ENCODE measurements around the gene ACE.

ACE gene

GRCh38 chr17:63517825-63518534 is 41.1 kb downstream of the ACE start:
- no peak for DNase-seq

- no peak for DNase-seq
These were observed 42.4 kb downstream of the ACE start for GRCh38 chr17:63519116-63519881.

DNA sequence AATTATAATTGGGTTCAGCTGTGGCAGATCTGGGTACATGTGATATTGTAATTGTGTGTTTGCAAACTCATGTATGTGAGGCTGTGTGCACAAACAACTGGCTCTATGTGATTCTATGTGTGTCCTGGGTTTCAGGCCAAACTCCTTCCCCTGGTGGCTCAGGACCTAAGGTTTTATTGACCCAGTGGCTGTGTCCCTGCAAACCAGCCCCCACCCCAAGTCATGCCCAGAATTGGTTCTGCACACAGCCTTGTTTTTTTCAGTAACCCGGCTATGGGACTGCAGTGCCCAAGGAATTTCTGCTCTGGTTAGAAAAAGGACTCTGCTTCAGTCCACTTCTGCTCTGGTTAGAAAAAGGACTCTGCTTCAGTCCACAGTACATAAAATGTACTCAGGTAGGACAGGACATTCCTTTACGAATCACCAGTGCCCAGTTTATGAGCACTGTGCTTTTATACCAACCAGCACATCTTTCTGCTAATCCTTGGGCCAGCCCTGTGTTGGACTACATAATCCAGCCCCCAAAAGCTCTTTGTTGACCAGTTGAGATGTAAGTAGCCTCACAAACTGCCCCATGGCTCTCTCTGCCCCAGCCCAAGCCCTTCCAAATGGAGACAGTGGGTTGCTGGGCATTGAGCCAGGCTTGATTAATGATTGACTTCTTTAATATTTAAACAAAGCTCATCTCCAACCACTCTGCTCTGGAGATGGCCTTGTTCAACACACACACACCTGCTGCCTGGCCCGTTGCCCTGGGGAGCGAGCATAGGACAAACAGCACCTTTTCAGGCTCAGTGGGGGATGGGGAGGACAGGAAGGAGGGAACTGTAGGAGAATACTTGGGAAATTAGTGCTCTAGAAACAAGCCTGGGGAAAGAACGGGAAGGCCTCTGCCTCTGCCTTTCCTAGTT is 43.4 kb downstream of the ACE start:
- DNase-seq: no peak

- DNase-seq: no peak
These were observed 46.5 kb downstream of the ACE start, which contains the start of gene KCNH6 for GRCh38 chr17:63523253-63523855. Gene KCNH6, plus strand, starts transcription at chr17:63523358. Its CDS starts 56 bp downstream, at chr17:63523414.

DNA sequence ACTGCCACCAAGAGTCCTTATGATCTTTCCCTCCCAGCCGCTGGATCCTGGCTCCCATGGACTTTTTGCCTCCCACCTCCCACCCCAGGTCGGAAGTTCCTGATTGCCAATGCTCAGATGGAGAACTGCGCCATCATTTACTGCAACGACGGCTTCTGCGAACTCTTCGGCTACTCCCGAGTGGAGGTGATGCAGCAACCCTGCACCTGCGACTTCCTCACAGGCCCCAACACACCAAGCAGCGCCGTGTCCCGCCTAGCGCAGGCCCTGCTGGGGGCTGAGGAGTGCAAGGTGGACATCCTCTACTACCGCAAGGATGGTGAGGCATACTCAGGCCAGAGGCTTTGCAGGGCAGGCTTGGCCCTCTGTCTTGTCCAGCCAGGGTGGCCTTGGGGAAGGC is 47.2 kb downstream of the ACE start:
- no peak for DNase-seq

DNA sequence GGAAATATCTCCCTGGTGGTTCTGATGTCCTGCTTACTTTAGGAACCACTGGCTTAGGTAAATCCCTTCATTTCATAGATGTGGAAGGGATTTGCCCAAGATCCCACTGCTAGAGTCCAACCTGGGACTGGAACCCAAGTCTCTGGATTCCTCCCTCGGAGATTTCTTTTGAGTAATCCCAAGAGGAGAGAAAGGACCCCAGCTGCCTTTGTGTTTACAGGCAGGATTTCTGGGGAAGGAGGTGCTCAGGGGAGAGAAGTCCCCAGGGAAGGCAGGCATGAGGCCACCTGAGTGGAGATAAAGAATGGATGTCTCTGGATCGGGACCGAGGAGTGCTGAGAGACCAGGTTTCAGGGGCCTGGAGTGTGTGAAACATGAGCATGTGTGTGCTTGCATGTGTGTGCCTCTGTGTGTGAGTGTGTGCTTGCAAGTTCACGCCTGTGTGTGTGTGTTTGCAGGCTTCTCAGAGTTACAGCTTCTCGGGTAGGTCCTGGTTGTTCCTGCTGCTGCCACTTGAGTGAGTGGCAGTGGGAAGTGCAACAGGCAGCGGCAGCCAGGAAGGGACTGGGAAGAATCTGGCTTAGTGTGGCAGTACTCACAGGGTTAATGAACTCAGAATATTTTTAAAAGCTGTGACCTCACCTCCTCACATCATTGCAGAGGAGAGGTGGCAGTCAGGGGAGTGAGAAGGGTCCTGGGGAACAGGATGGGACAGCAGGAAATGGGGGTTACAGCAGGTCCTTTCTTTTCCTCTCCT is 48.5 kb downstream of the ACE start:
- DNase-seq: no peak

DNA sequence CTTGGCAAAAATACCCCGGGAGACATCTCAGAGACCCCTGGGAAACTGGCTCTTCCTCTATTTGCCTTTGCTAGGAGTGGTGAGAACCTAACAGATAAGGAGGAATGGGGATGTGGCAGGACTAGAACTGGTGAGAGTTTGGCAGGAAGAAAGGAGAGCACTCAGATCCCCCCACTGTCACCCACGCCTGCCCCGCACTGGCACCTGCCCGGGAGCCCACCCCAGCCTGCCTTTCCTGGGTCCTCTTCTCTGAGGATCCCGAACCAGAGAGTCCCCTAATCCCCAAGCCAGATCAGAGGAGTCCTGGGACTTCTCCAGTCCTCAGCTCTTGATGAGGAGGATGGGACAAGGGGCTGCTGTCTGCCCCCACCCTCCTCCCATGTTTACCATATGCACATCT is 50.0 kb downstream of the ACE start:
- DNase-seq: no peak

DNA sequence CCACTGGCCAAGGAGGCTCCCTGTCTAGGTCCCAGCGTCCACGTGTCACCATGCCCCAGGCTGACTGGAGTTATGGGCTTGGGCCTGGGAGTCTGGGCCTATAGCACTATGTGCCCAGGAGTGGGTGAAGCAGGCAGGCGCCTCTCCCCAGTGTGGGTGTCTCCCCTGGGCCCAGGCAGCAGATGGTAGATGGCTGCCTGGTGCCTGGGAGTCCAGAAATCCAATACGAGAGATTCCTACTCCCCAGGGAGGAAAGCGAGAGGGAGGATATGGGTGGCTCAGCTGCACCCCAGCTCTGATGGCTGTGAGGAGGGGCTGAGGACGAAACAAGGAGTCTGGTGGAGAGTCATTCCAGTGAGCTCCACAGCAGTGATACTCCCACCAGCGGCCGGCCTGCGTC is 51.3 kb downstream of the ACE start:
- DNase-seq: no peak

GRCh38 chr17:63529711-63530556 is 53.1 kb downstream of the ACE start:
- DNase-seq: no peak

DNA sequence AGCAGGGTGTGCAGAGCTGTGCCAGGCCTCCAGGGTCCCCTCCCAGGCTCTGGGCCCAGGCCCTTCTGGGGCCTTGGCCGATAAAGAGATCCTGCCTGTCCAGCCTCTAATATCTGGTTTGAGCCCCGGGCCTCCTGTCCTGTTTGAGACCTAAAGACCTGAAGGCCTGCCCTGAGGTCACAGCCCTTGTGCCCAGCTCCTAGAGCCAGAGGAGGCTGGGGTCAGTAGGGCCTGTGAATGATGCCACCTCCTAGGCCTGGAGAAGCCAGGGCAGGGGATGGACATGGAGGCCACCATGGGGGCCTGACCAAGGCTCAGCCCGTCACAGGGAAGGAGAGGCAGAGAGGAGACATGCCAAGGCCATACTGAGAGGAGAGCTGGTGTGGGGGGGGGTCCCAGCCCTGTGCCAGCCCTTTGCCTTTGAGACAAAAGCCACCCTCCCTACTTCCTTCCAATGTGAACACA is 53.7 kb downstream of the ACE start:
- DNase-seq: no peak

DNA sequence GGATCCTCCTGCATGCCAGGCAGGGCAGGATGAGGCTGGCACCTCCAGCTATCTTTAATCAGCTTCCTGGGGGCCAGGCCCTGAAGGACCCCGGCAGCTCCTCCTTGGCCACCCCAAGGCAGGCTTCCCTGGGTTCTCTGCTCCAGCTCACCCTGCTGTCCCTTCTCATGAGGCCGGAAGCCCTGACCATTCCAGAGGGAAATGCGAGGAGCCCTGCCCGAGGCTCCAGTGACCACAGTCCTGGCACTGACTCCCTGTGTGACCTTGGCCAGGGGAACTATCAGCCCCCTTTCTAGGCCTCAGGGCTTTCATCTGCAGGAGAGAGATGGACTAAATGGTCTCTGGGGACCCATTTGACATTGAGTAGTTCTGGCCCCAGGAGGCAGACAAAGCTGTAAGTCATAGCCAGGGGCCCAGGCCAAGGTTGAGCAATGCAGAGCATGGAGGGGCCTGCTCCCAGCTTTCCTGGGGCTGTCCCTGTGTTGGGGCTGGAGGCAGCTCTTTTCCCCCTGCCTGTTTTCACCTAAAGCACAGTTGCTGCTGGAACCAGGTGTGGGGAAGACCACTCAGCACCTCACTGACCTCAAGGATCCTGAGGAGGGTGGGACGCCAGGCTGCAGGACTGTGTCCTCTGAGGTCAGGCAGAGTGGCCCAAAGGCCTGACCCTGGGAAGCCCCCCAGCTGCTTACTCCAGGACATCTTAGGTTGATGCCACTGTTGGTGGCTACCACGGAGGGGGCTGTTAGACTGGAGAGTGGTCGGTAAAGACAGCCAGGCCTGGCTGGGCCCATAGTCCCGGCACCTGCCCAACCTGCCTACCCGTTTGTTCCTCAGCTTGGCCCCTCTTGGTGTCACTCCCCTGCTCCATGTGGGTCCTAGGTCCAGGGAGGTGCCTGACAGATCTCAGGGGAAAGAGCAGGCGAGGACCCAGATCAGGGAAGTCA is 54.4 kb downstream of the ACE start:
- no peak for DNase-seq

DNA sequence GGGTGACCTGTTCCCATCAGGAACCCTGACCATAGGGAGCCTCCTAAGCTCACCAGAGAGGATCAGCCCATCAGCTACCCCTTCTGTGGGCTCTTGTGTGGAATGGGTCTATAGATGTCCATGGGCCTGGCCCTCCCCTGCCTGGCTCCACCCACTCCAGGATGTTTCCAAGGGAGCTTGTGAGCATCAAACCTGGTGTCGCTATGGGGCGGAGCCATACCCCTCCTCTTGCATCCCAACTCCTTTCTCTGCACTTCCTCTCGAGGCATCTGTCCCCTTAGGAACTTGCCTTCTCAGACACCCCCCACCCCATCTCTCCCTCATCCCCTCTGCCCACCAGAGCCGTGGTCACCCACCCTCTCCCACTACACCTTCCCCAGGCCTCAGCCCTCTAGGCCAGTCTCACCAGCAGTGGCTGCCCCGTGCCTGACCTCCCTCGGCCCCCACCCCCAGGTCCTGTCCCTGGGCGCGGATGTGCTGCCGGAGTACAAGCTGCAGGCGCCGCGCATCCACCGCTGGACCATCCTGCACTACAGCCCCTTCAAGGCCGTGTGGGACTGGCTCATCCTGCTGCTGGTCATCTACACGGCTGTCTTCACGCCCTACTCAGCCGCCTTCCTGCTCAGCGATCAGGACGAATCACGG is 56.7 kb downstream of the ACE start:
- no peak for DNase-seq

DNA sequence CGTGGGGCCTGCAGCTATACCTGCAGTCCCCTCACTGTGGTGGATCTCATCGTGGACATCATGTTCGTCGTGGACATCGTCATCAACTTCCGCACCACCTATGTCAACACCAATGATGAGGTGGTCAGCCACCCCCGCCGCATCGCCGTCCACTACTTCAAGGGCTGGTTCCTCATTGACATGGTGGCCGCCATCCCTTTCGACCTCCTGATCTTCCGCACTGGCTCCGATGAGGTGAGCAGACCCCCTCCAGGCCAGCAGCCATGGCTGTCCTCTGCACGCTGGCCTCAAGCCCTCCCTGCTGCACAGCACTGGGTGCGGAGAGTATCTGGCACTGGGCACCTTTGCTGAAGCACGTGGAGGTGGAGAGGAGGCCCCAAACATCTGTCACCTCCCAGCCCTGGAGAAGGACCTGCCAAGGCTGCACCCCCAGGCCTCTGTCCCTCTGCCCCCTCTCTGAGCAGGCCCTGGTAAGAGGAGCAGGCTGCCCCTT is 57.3 kb downstream of the ACE start:
- no peak for DNase-seq

DNA sequence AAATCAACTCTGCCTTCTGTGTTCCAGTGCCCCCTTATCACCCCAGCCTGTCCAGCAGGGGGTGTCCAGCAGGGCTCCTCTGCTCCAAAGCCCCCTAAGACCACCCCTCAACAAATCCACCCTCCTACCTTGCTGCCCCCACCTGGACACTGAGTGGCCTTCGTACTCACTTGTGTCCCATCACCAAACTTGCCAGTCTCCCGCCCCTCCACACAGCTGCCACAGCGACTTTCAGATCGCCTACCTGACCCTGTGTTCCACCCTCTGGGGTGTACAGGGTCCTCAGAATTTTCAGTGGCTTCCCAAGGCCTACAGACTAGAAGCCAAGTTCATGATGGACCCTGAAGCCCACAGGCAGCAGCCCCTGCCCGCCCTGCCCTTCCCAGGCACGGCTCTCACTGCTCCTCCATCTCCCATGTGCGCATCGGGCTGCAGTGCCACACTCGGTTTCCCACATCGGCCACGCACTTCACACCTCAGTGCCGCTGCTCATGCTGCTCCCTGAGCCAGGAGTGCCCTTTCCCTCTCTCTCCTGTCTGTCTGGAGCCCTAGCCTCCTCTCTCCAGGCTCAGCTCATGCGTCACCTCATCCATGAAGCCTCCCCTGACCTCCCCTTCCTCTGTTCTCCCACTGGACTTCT is 58.1 kb downstream of the ACE start:
- no peak for DNase-seq

GRCh38 chr17:63535640-63536039 is 58.8 kb downstream of the ACE start:
- DNase-seq: no peak

- no peak for DNase-seq
These were observed 60.1 kb downstream of the ACE start for GRCh38 chr17:63537001-63537400.

DNA sequence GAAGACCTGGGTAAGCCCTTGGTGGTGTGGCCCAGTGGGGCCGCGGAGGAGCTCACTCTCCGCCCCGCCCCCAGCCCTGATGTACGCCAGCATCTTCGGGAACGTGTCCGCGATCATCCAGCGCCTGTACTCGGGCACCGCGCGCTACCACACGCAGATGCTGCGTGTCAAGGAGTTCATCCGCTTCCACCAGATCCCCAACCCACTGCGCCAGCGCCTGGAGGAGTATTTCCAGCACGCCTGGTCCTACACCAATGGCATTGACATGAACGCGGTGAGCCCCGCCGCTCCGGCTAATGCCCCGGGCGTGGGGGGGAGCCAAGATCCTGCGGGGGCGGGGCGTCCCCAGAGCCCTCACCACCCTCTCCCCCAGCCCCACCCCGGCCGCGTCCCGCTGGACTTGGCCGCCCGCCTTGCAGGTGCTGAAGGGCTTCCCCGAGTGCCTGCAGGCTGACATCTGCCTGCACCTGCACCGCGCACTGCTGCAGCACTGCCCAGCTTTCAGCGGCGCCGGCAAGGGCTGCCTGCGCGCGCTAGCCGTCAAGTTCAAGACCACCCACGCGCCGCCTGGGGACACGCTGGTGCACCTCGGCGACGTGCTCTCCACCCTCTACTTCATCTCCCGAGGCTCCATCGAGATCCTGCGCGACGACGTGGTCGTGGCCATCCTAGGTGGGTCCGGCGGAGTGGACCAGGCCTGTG is 61.3 kb downstream of the ACE start:
- no peak for DNase-seq
